ENCODE data around the gene CCDC40. TPM values are rescaled to one million over a fixed set of nuclear protein-coding genes. Genes with fewer than 3 reads are reported as not detected.
A peak's percentile ranks its signal among the peaks of the same experiment; 100 is the strongest.

The CCDC40 gene
- total RNA-seq, 2 donors from 2014 or later: 1.2 to 3.6 TPM

- TF ChIP-seq CTCF (IDR thresholded peaks at IDR 0.05): no peak
- H3K27ac ChIP-seq: no peak overlapping the region
- no peak overlapping the region for H3K9ac ChIP-seq (ENCODE audit: low read depth in 2 of 2, low read length in 2 of 2)
- no peak for DNase-seq
- no peaks in the 10 kb centered on the region for H3K27me3 ChIP-seq
- no peaks in the 10 kb centered on the region for H3K36me3 ChIP-seq
- no peak overlapping the region for H3K4me3 ChIP-seq
- no peaks in the 10 kb centered on the region for H3K4me1 ChIP-seq
- no peaks in the 10 kb centered on the region for H3K9me3 ChIP-seq
- intact Hi-C loops (cut with DNase I): no loop called here
Observed at GRCh38 chr17:80097844-80098691, 61.6 kb downstream of the CCDC40 start.

- H3K27me3 ChIP-seq: no peaks in the 10 kb centered on the region
- no peaks in the 10 kb centered on the region for H3K9me3 ChIP-seq
- no peaks in the 10 kb centered on the region for H3K36me3 ChIP-seq
- H3K9ac ChIP-seq (ENCODE audit: low read depth in 2 of 2, low read length in 2 of 2): no peak overlapping the region
- H3K27ac ChIP-seq: no peak overlapping the region
- no peaks in the 10 kb centered on the region for H3K4me1 ChIP-seq
- no peak for TF ChIP-seq CTCF (IDR thresholded peaks at IDR 0.05)
- DNase-seq: no peak
- H3K4me3 ChIP-seq: no peak overlapping the region
- intact Hi-C loops (cut with DNase I): no loop called here
Observed at GRCh38 chr17:80099291-80100034, 63.0 kb downstream of the CCDC40 start.

- H3K36me3 ChIP-seq: no peaks in the 10 kb centered on the region
- DNase-seq: no peak
- intact Hi-C loops (cut with DNase I): no loop called here
- no peaks in the 10 kb centered on the region for H3K27me3 ChIP-seq
- no peak overlapping the region for H3K9ac ChIP-seq (ENCODE audit: low read depth in 2 of 2, low read length in 2 of 2)
- H3K9me3 ChIP-seq: no peaks in the 10 kb centered on the region
- H3K4me1 ChIP-seq: no peaks in the 10 kb centered on the region
- no peak overlapping the region for H3K27ac ChIP-seq
- H3K4me3 ChIP-seq: no peak overlapping the region
- TF ChIP-seq CTCF (IDR thresholded peaks at IDR 0.05): no peak
Observed at GRCh38 chr17:80100035-80100323, 63.5 kb downstream of the CCDC40 start.

- intact Hi-C loops (cut with DNase I): no loop called here
- peak; percentile 83 for DNase-seq
- peak within 1 kb of the TSS; percentile 96 for H3K4me3 ChIP-seq
Observed at GRCh38 chr17:80101011-80101945, 64.8 kb downstream of the CCDC40 start, which contains the start of gene GAA. GAA (plus strand) TSS chr17:80101581; CDS start chr17:80104587, 3,006 bp downstream.

More at GRCh38 chr17:80101011-80101945, 64.8 kb downstream of the CCDC40 start, which contains the start of gene GAA:
- Histone ChIP-seq H3K9me3 (no peaks in the 10 kb centered on the region), H3K36me3 (no peaks in the 10 kb centered on the region), H3K9ac (ENCODE audit: low read depth in 2 of 2, low read length in 2 of 2) (peak within 1 kb of the TSS; percentile 92 to 94), H3K27ac (peak within 1 kb of the TSS; percentile 56), H3K4me1 (no peaks in the 10 kb centered on the region), H3K27me3 (no peaks in the 10 kb centered on the region)
- TF ChIP-seq CTCF (IDR thresholded peaks at IDR 0.05): peak; percentile 80
